Measurements from ENCODE around the gene PLXDC1.

The PLXDC1 gene

DNA sequence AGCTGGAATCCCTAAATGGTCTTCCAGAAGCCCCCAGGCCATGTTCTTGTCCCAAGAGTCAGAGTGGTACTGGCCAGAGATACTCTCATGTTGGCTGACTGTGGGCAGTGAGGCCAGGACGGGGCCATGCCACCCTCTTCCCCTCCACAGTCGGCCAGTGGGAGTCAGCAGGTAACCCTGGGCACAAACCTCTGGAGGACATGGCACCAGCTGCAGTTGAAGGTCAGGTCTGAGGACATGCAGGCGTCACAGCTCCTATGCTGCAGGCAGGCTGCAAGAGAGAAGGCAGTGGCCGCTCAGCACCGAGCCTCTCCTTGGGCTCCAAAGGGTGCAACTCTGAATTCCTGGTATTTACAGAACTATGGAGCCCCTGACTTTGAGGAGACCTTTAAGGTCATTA is 68.2 kb downstream of the PLXDC1 start:
- H3K4me1 ChIP-seq (ENCODE audit: control insufficient read depth in 1 of 2, insufficient read depth in 1 of 2, low read depth in 1 of 2, low read length in 1 of 2) = no peaks in the 10 kb centered on the region
- H3K4me3 ChIP-seq (ENCODE audit: low read depth in 1 of 2, low read length in 1 of 2) = no peak overlapping the region
- no peak for TF ChIP-seq CTCF (IDR thresholded peaks at IDR 0.05)
- no peaks in the 10 kb centered on the region for H3K9me3 ChIP-seq
- no peak overlapping the region for H3K27ac ChIP-seq
- peaks cover 8% of the 10 kb centered on the region for H3K27me3 ChIP-seq
- H3K36me3 ChIP-seq = no peaks in the 10 kb centered on the region

DNA sequence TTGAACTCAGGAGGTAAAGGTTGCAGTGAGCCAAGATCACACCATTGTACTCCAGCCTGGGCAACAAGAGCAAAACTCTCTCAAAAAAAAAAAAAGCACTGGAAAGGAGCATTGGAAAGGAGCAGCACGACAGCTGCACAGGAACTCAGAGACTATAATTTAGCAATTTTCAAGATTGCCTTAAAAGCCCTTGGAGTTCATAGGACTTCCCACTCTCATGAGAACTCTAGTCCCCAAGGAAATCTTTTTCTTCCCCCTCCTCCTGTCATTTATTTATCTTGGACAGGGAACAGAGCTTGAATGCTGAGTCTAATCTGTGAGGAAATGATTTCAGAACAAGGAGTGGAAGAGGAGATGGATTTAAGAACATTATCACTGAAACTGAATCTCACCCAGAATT is 69.0 kb downstream of the PLXDC1 start:
- Histone ChIP-seq H3K4me1 (ENCODE audit: control insufficient read depth in 1 of 2, insufficient read depth in 1 of 2, low read depth in 1 of 2, low read length in 1 of 2) (no peaks in the 10 kb centered on the region), H3K27me3 (peaks cover 8% of the 10 kb centered on the region), H3K27ac (no peak overlapping the region), H3K4me3 (ENCODE audit: low read depth in 1 of 2, low read length in 1 of 2) (no peak overlapping the region), H3K9me3 (no peaks in the 10 kb centered on the region), H3K36me3 (no peaks in the 10 kb centered on the region)
- TF ChIP-seq CTCF (IDR thresholded peaks at IDR 0.05) = no peak

DNA sequence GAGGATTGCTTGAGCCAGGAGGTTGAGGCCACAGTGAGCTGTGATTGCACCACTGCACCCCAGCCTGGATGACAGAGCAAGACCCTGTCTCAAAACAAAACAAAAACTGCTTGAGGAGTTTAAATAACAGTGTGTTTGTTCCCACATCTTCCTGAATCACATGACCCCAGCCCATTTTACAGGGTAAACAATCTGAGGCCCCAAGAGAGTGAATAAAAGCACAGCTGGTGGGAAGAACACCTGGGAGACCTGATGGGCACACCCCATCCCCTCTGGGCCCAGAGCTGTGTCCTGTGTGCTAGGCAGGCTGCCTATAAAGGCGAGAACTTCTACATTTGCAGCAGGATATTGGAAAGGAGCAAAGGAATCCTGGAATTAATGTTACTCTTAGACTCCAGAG is 69.6 kb downstream of the PLXDC1 start:
- Histone ChIP-seq H3K27me3 (peaks cover 8% of the 10 kb centered on the region), H3K4me1 (ENCODE audit: control insufficient read depth in 1 of 2, insufficient read depth in 1 of 2, low read depth in 1 of 2, low read length in 1 of 2) (no peaks in the 10 kb centered on the region), H3K36me3 (no peaks in the 10 kb centered on the region), H3K27ac (no peak overlapping the region), H3K9me3 (no peaks in the 10 kb centered on the region), H3K4me3 (ENCODE audit: low read depth in 1 of 2, low read length in 1 of 2) (no peak overlapping the region)
- no peak for TF ChIP-seq CTCF (IDR thresholded peaks at IDR 0.05)

GRCh38 chr17:39080421-39081078 is 70.9 kb downstream of the PLXDC1 start:
- no peaks in the 10 kb centered on the region for H3K36me3 ChIP-seq
- no peak overlapping the region for H3K27ac ChIP-seq
- no peaks in the 10 kb centered on the region for H3K9me3 ChIP-seq
- H3K4me1 ChIP-seq (ENCODE audit: control insufficient read depth in 1 of 2, insufficient read depth in 1 of 2, low read depth in 1 of 2, low read length in 1 of 2) = no peaks in the 10 kb centered on the region
- TF ChIP-seq CTCF (IDR thresholded peaks at IDR 0.05) = no peak
- H3K4me3 ChIP-seq (ENCODE audit: low read depth in 1 of 2, low read length in 1 of 2) = no peak overlapping the region
- peaks cover 8% of the 10 kb centered on the region for H3K27me3 ChIP-seq

- no peak overlapping the region for H3K4me3 ChIP-seq (ENCODE audit: low read depth in 1 of 2, low read length in 1 of 2)
- no peak overlapping the region for H3K27ac ChIP-seq
- H3K36me3 ChIP-seq = no peaks in the 10 kb centered on the region
- no peaks in the 10 kb centered on the region for H3K9me3 ChIP-seq
- H3K27me3 ChIP-seq = peaks cover 8% of the 10 kb centered on the region
- no peaks in the 10 kb centered on the region for H3K4me1 ChIP-seq (ENCODE audit: control insufficient read depth in 1 of 2, insufficient read depth in 1 of 2, low read depth in 1 of 2, low read length in 1 of 2)
- no peak for TF ChIP-seq CTCF (IDR thresholded peaks at IDR 0.05)
Measured at GRCh38 chr17:39079836-39080235, 71.6 kb downstream of the PLXDC1 start.
